GM19239 (cell line): ENCODE results near the gene SCP2.

Experiments used
- DNase-seq: peaks from one replicate; pipeline ENCODE4 v3.0.0; 2011; ENCODE audit warnings: low spot score; ENCODE audit not compliant: insufficient read length
- FAIRE-seq: peaks from 2 replicates; lab custom pipeline; 2011; peaks lifted over from hg19 to GRCh38; lab: Jason Lieb, UNC

The SCP2 gene

DNA sequence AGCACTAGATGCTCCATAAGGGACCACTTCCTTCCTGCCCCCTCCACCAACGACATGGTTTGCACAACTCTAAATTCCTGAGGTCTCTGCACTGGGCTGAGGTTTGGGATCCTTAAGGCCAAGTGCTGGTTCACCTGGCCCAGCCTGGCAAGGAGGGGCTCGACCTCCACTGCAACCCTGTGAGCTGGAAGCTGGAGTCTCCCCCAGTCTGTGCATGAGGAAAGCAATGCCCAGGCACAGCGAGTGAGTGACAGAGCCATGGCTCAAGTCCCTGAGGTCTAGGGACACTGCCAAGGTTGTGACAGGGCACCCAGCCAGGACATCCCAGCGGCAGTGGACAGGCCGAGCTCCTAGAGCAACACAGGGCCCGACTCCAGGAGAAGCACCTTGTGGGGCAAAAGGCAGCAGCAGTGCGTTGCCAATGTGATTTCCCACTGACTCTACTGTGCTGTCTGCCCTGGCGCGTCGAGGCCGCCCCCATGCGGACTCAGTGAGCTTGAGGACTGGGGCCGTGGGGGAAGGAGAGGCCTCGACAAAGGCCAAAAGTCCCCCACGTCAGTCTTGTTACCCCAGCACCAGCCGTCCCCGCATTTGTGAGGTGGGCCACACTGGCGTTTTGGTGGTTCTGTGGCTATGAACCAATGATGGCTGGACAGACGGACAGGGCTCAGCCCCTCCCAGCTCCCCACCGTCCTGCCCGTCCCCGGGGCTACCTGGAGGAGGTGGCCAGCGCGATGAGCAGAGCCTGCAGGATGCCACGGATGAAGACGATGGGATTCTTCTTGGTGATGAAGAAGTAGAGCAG is 165.0 kb downstream of the SCP2 start:
- FAIRE-seq (no peak), DNase-seq (no peak)

GRCh38 chr1:53092659-53093450 is 165.8 kb downstream of the SCP2 start:
- DNase-seq = no peak
- no peak for FAIRE-seq

DNA sequence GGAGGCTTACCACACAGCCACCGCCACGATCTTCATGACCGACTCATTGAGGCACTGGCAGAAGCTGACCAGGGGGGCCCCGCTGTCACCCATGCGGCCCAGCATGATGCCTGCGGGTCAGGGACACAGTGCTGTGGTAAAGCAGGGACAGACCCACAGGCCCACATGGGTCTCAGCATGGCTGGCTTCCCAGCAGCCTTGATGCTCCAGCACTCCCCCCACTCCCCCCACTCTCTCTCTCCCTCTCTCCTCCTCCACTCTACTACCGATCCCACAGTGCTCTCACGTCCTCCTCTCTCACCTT is 166.3 kb downstream of the SCP2 start:
- FAIRE-seq (no peak), DNase-seq (no peak)

- no peak for FAIRE-seq
- no peak for DNase-seq
Measured at GRCh38 chr1:53093778-53094532, 166.9 kb downstream of the SCP2 start.

DNA sequence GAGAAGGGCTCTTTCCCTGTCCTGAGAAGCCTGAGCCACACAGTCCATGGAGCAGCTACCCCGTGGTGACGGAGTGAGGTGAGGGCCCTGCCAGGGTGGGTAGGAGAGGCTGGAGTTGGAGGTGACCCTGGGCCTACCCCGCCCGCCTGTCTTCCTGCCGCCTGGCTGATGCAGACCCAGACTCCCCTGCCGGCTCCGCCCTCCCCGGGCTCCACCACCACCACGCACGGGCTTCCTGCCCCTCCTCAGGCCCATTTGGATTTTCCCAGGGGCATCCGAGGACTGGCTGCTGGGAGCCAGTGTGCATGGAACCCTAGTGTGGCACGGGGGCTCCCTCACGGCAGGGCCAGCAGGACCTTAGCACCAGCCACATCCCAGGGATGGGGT is 167.4 kb downstream of the SCP2 start:
- DNase-seq (no peak), FAIRE-seq (no peak)
